ENCODE results near the gene TOMM40L.
A peak's percentile ranks its signal among the peaks of the same experiment; 100 is the strongest.

TOMM40L gene

GRCh38 chr1:161200421-161200991 is 25.4 kb upstream of the TOMM40L start:
- Histone ChIP-seq H3K36me3 (ENCODE audit: insufficient read depth, low read length) (peaks cover 19% of the 10 kb centered on the region), H2AFZ (ENCODE audit: low read depth, low read length) (peak overlapping the region; percentile 43), H3K4me1 (ENCODE audit: insufficient read depth, low read length) (peaks cover 26% of the 10 kb centered on the region), H3K4me3 (ENCODE audit: low read length) (no peak overlapping the region), H3K27me3 (ENCODE audit: insufficient read depth, low read length) (no peaks in the 10 kb centered on the region), H3K9me3 (ENCODE audit: low read length) (no peaks in the 10 kb centered on the region)

DNA sequence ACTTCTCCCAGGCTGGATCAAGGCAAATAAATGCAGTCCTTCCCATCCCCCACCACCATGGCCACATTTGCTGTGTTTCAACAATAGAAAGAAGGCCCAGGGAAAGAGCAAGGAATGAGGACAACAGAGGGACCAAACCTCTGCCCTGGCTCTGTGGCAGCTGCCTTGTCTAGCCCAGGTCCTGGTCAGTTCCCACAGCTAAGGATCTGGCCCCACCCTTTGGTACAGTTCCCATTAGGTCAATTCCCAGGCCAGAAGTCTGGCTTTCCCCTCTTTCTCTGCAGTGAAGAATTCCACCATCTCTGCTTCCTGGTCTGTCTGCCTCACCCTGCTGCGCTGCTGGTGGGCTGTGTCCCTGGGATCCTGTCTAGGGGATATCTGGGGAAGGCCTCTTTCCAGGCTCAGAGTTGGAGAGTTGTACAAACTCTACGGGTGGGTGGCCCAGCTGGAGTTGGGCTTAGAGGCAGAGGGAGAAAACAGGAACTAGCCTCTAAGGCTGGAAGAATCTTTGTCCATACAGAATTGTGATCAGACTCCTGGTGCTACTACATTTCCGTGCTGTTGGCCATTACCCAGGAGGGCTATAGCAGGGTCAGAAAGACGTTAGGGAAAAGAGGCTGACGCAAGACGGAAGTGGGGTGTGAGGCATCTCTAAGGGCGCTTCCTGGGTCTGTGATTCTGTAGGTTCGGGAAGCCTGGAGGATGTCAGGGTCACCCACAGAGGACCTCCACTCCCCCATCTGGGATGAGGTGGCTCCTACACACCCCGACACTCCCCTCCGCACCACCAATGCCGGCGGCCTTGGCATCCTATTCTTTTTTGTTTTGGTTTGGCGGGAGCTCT is 24.6 kb upstream of the TOMM40L start:
- H3K4me1 ChIP-seq (ENCODE audit: insufficient read depth, low read length) = peaks cover 26% of the 10 kb centered on the region
- peak overlapping the region; percentile 34 for H3K4me3 ChIP-seq (ENCODE audit: low read length)
- H3K36me3 ChIP-seq (ENCODE audit: insufficient read depth, low read length) = peaks cover 25% of the 10 kb centered on the region
- H3K9me3 ChIP-seq (ENCODE audit: low read length) = no peaks in the 10 kb centered on the region
- H3K27me3 ChIP-seq (ENCODE audit: insufficient read depth, low read length) = no peaks in the 10 kb centered on the region
- peak overlapping the region; percentile 43 for H2AFZ ChIP-seq (ENCODE audit: low read depth, low read length)

- peak within 1 kb of the TSS; percentile 43 for H2AFZ ChIP-seq (ENCODE audit: low read depth, low read length)
- H3K36me3 ChIP-seq (ENCODE audit: insufficient read depth, low read length) = peaks cover 34% of the 10 kb centered on the region
- H3K4me3 ChIP-seq (ENCODE audit: low read length) = peak within 1 kb of the TSS; percentile 88
- H3K4me1 ChIP-seq (ENCODE audit: insufficient read depth, low read length) = peaks cover 26% of the 10 kb centered on the region
- H3K27me3 ChIP-seq (ENCODE audit: insufficient read depth, low read length) = no peaks in the 10 kb centered on the region
- no peaks in the 10 kb centered on the region for H3K9me3 ChIP-seq (ENCODE audit: low read length)
Observed at GRCh38 chr1:161201836-161202712, 23.8 kb upstream of the TOMM40L start, which contains the start of gene NDUFS2. NDUFS2 (plus strand) TSS chr1:161202367; CDS start chr1:161202386, 19 bp downstream.

GRCh38 chr1:161206411-161207140 is 19.3 kb upstream of the TOMM40L start:
- Histone ChIP-seq H3K4me3 (ENCODE audit: low read length) (no peak overlapping the region), H3K27me3 (ENCODE audit: insufficient read depth, low read length) (no peaks in the 10 kb centered on the region), H2AFZ (ENCODE audit: low read depth, low read length) (no peak overlapping the region), H3K4me1 (ENCODE audit: insufficient read depth, low read length) (peaks cover 3% of the 10 kb centered on the region), H3K9me3 (ENCODE audit: low read length) (no peaks in the 10 kb centered on the region), H3K36me3 (ENCODE audit: insufficient read depth, low read length) (peaks cover 63% of the 10 kb centered on the region)

GRCh38 chr1:161207173-161207572 is 18.7 kb upstream of the TOMM40L start:
- H3K27me3 ChIP-seq (ENCODE audit: insufficient read depth, low read length) = no peaks in the 10 kb centered on the region
- H2AFZ ChIP-seq (ENCODE audit: low read depth, low read length) = no peak overlapping the region
- no peaks in the 10 kb centered on the region for H3K9me3 ChIP-seq (ENCODE audit: low read length)
- no peaks in the 10 kb centered on the region for H3K4me1 ChIP-seq (ENCODE audit: insufficient read depth, low read length)
- peaks cover 69% of the 10 kb centered on the region for H3K36me3 ChIP-seq (ENCODE audit: insufficient read depth, low read length)
- H3K4me3 ChIP-seq (ENCODE audit: low read length) = no peak overlapping the region

DNA sequence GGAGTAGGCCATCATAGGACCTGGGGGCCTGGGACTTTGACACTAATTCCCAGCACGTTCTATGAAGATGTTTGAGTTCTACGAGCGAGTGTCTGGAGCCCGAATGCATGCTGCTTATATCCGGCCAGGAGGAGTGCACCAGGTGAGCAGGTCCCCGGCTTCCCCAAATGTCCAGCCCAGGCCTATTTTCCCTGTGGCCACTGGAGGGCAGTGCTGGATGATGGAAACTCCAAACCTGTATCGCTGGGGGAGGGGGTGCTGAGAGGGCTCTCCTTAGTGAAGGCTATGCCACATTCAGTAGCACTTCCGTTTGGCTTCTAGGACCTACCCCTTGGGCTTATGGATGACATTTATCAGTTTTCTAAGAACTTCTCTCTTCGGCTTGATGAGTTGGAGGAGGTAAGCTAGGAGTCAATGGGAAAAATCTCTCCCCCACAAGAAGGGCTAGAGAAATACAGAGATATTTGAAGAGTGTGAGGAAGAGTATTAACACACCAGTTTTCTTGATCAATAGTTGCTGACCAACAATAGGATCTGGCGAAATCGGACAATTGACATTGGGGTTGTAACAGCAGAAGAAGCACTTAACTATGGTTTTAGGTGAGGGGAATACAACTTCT is 16.0 kb upstream of the TOMM40L start:
- H3K9me3 ChIP-seq (ENCODE audit: low read length) = no peaks in the 10 kb centered on the region
- no peaks in the 10 kb centered on the region for H3K27me3 ChIP-seq (ENCODE audit: insufficient read depth, low read length)
- peaks cover 77% of the 10 kb centered on the region for H3K36me3 ChIP-seq (ENCODE audit: insufficient read depth, low read length)
- H2AFZ ChIP-seq (ENCODE audit: low read depth, low read length) = no peak overlapping the region
- H3K4me1 ChIP-seq (ENCODE audit: insufficient read depth, low read length) = no peaks in the 10 kb centered on the region
- no peak overlapping the region for H3K4me3 ChIP-seq (ENCODE audit: low read length)

DNA sequence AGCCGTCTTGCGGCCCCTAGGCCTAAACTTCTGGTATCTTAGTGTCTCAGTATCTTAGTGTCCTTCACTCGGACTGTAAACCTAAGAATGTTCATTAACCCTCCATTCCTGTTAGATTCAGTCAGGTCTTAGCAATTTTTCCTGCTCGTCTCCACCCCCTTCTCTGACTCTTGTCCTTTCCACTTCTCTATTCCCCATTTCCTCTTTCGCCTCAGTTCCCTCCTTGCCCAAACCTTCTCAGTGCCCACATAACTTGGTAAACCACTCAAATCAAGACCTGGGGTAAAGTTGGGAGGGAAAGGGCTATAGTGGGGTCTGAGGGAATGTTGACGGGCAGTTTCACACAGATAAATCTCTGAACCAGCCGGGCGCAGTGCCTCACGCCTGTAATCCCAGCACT is 11.5 kb upstream of the TOMM40L start:
- no peak overlapping the region for H3K4me3 ChIP-seq (ENCODE audit: low read length)
- peaks cover 5% of the 10 kb centered on the region for H3K4me1 ChIP-seq (ENCODE audit: insufficient read depth, low read length)
- no peak overlapping the region for H2AFZ ChIP-seq (ENCODE audit: low read depth, low read length)
- H3K27me3 ChIP-seq (ENCODE audit: insufficient read depth, low read length) = no peaks in the 10 kb centered on the region
- no peaks in the 10 kb centered on the region for H3K9me3 ChIP-seq (ENCODE audit: low read length)
- peaks cover 52% of the 10 kb centered on the region for H3K36me3 ChIP-seq (ENCODE audit: insufficient read depth, low read length)

DNA sequence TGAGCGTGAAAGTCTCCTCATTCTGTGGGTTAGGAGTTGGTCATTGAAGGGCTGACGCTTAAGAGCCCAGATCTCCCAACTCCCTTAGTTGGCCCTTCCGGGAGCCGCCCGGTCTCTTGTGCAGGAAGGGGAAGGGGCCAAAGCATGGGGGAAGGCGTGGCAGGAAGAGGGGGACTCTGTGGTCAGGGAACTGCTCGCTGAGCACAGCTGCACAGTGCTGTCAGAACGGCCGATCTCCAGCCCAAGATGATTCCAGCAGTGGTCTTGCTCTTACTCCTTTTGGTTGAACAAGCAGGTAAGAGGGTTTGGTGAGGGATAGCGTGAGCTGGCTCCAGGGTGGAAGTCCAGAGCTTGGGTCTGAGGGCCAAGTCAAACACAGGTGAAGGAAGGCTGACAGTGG is 10.8 kb upstream of the TOMM40L start, which contains the start of gene FCER1G:
FCER1G (plus strand) TSS at position 220 of the 400 bp plus-strand sequence; CDS start at position 247, 27 bp downstream.
- H3K4me3 ChIP-seq (ENCODE audit: low read length) = no peak within 1 kb of the TSS
- no peaks in the 10 kb centered on the region for H3K9me3 ChIP-seq (ENCODE audit: low read length)
- peaks cover 5% of the 10 kb centered on the region for H3K4me1 ChIP-seq (ENCODE audit: insufficient read depth, low read length)
- no peaks in the 10 kb centered on the region for H3K27me3 ChIP-seq (ENCODE audit: insufficient read depth, low read length)
- H2AFZ ChIP-seq (ENCODE audit: low read depth, low read length) = no peak within 1 kb of the TSS
- H3K36me3 ChIP-seq (ENCODE audit: insufficient read depth, low read length) = peaks cover 46% of the 10 kb centered on the region

DNA sequence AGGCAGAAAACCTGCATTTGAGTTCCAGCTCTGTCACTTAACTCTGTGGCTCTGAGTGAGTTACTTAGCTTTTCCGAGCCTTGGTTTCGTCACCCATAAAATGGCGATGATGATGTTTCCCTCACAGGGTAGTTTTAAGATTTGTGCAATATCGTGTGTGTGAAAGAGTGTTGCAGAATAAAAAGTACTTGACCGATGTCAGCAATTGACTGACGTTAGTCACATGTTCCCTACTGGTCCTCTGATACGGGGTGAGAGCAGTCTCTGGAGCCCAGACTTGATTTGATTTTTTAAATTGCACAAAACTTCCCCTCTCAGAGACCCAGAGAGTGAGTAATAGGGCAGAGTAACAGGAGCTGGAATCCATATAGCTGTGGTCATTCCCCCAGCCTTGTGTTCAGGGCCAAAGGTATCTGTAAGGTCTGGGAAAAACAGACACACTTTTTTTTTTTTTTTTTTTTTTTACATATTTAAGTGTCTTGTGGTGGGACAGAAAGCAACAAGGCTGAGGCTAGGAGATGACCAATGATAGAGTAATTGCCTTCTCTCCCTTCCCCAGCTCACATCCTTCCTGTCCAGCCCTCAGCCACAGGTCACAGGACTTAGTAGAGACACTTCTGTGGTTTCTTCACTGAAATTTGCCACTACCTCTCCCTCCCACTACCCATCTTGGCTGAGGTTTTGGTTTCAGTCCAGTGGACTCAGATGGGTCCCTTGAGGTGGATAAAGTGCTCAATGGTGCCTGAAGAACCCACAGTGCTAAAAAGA is 8.7 kb upstream of the TOMM40L start:
- no peaks in the 10 kb centered on the region for H3K9me3 ChIP-seq (ENCODE audit: low read length)
- peaks cover 5% of the 10 kb centered on the region for H3K4me1 ChIP-seq (ENCODE audit: insufficient read depth, low read length)
- no peak overlapping the region for H2AFZ ChIP-seq (ENCODE audit: low read depth, low read length)
- H3K27me3 ChIP-seq (ENCODE audit: insufficient read depth, low read length) = no peaks in the 10 kb centered on the region
- no peak overlapping the region for H3K4me3 ChIP-seq (ENCODE audit: low read length)
- peaks cover 27% of the 10 kb centered on the region for H3K36me3 ChIP-seq (ENCODE audit: insufficient read depth, low read length)

- H3K4me3 ChIP-seq (ENCODE audit: low read length) = no peak overlapping the region
- H3K27me3 ChIP-seq (ENCODE audit: insufficient read depth, low read length) = no peaks in the 10 kb centered on the region
- no peaks in the 10 kb centered on the region for H3K9me3 ChIP-seq (ENCODE audit: low read length)
- H3K4me1 ChIP-seq (ENCODE audit: insufficient read depth, low read length) = peaks cover 5% of the 10 kb centered on the region
- no peak overlapping the region for H2AFZ ChIP-seq (ENCODE audit: low read depth, low read length)
- peaks cover 22% of the 10 kb centered on the region for H3K36me3 ChIP-seq (ENCODE audit: insufficient read depth, low read length)
Observed at GRCh38 chr1:161217831-161218230, 8.0 kb upstream of the TOMM40L start.

DNA sequence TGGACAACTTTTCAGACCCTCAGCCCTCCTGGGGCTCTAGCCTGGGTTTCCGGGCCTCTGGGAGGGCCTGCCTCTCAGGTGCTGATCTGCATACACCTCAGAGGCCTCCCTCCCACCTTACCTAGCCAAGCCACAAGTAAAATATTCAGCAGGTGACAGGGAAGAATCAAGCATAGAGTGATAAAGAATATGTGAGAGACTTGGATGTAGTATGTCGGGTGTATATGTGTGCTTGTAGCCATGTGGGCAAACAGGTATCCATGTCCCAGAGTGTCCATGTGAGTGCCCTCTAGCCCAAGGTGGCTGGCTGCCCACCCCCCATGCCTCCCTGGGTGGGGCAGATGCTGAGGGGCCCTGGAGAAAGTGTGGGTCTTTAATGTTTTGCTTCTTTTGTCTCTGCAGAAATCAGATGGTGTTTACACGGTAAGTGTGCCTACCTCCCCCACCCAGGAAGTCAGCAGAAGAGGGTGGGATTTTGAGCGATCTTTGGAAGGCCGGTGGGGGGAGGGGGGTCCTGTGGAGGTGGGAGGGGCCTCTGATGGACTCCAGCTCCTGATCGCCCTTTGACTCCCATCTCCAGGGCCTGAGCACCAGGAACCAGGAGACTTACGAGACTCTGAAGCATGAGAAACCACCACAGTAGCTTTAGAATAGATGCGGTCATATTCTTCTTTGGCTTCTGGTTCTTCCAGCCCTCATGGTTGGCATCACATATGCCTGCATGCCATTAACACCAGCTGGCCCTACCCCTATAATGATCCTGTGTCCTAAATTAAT is 7.4 kb upstream of the TOMM40L start:
- Histone ChIP-seq H3K4me1 (ENCODE audit: insufficient read depth, low read length) (peaks cover 5% of the 10 kb centered on the region), H3K27me3 (ENCODE audit: insufficient read depth, low read length) (no peaks in the 10 kb centered on the region), H3K9me3 (ENCODE audit: low read length) (no peaks in the 10 kb centered on the region), H3K4me3 (ENCODE audit: low read length) (no peak overlapping the region), H3K36me3 (ENCODE audit: insufficient read depth, low read length) (peaks cover 16% of the 10 kb centered on the region), H2AFZ (ENCODE audit: low read depth, low read length) (no peak overlapping the region)
